H1 (cell line): Measurements from ENCODE around the gene CNPY3. TPM values are rescaled to one million over a fixed set of nuclear protein-coding genes. Genes with fewer than 3 reads are reported as not detected.

ENCODE experiments used
- ASH2L ChIP-seq: fragments of 200-600, 300-600 bp; sonication (generic); IDR thresholded peaks from one replicate; pipeline ENCODE4 v1.7.1; 2017; ENCODE audit warnings: low read length
- BACH1 ChIP-seq: IDR thresholded peaks from 2 replicates; pipeline ENCODE4 v1.6.1; 2012; ENCODE audit warnings: low read length, improper control_type of control experiment
- CBX8 ChIP-seq: fragments of 300-800, 300-1000 bp; sonication (generic); IDR thresholded peaks from 2 replicates; pipeline ENCODE4 v1.7.1; 2016; ENCODE audit warnings: low read depth, low read length, borderline replicate concordance
- CEBPB ChIP-seq: IDR thresholded peaks from 2 replicates; pipeline ENCODE4 v1.6.1; 2012; ENCODE audit warnings: low read depth, low read length
- CHD1 ChIP-seq: IDR thresholded peaks from 2 replicates; pipeline ENCODE4 v1.6.1; 2012; ENCODE audit warnings: low read depth, low read length, improper control_type of control experiment
- CTBP2 ChIP-seq: IDR thresholded peaks from 2 replicates; pipeline ENCODE4 v1.7.0; 2011; ENCODE audit warnings: borderline replicate concordance, mild to moderate bottlenecking, moderate library complexity, mixed read lengths, low read length; ENCODE audit not compliant: insufficient read depth, insufficient read length
- CTCF ChIP-seq, 3 experiments: IDR thresholded peaks; 1 replicate in 2 of 3; 2 replicates in 1 of 3; pipeline versions ENCODE4 v1.5.1 to v1.6.1; 2011; ENCODE audit warnings: low read length in 3 of 3, mild to moderate bottlenecking in 3 of 3, inconsistent platforms in 2 of 3, low read depth in 1 of 3, moderate library complexity in 1 of 3; ENCODE audit not compliant: insufficient read depth in 1 of 3; ENCODE audit errors: control extremely low read depth in 1 of 3
- EGR1 ChIP-seq: IDR thresholded peaks from 2 replicates; pipeline ENCODE4 v1.6.1; 2011; ENCODE audit warnings: low read depth, low read length, borderline replicate concordance
- GABPA ChIP-seq: IDR thresholded peaks from 2 replicates; pipeline ENCODE4 v1.6.1; 2011; ENCODE audit warnings: mild to moderate bottlenecking, low read length, moderate library complexity, borderline replicate concordance; ENCODE audit not compliant: insufficient read depth
- HDAC2 ChIP-seq, 2 experiments: fragments of 300-600 bp in 1 of 2; sonication (generic) in 1 of 2; IDR thresholded peaks; 2 replicates each; pipeline ENCODE4 v1.6.1; 2011 to 2012; ENCODE audit warnings: low read depth in 2 of 2, low read length in 2 of 2, mild to moderate bottlenecking in 2 of 2, moderate library complexity in 2 of 2, borderline replicate concordance in 1 of 2, inconsistent platforms in 1 of 2
- KDM4A ChIP-seq: IDR thresholded peaks from one replicate; pipeline ENCODE4 v1.7.1; 2012; ENCODE audit warnings: low read depth, mild to moderate bottlenecking, moderate library complexity, low read length, inconsistent platforms; ENCODE audit not compliant: severe bottlenecking
- NANOG ChIP-seq: IDR thresholded peaks from 2 replicates; pipeline ENCODE4 v1.6.1; 2011; ENCODE audit warnings: low read length, low read depth, mild to moderate bottlenecking, inconsistent platforms; ENCODE audit not compliant: insufficient read depth, poor library complexity, severe bottlenecking
- POLR2A ChIP-seq, 2 experiments: IDR thresholded peaks; 1 replicate in 1 of 2; 2 replicates in 1 of 2; pipeline ENCODE4 v1.6.1; 2011; ENCODE audit warnings: low read depth in 2 of 2, low read length in 2 of 2, mild to moderate bottlenecking in 2 of 2; ENCODE audit errors: control extremely low read depth in 1 of 2
- POLR2AphosphoS5 ChIP-seq: IDR thresholded peaks from 2 replicates; pipeline ENCODE4 v1.6.1; 2011; ENCODE audit warnings: low read depth, low read length
- RXRA ChIP-seq: IDR thresholded peaks from 2 replicates; pipeline ENCODE4 v1.6.1; 2011; ENCODE audit warnings: low read depth, mild to moderate bottlenecking, low read length, moderate library complexity; ENCODE audit not compliant: insufficient read depth
- SP4 ChIP-seq: IDR thresholded peaks from 2 replicates; pipeline ENCODE4 v1.6.1; 2012; ENCODE audit warnings: low read length, inconsistent platforms
- SRF ChIP-seq: IDR thresholded peaks from 2 replicates; pipeline ENCODE4 v1.6.1; 2011; ENCODE audit warnings: mild to moderate bottlenecking, low read depth, low read length, moderate library complexity
- TAF7 ChIP-seq: optimal IDR thresholded peaks from 2 replicates; pipeline ENCODE3; 2011; ENCODE audit warnings: low read depth, mild to moderate bottlenecking, inconsistent platforms, low read length, moderate library complexity, borderline replicate concordance
- USF2 ChIP-seq: IDR thresholded peaks from 2 replicates; pipeline ENCODE4 v1.6.1; 2011; ENCODE audit warnings: low read length, improper control_type of control experiment
- ZNF274 ChIP-seq: IDR thresholded peaks from 2 replicates; pipeline ENCODE4 v1.7.0; 2012; ENCODE audit warnings: low read length, borderline replicate concordance; ENCODE audit errors: extremely low read depth
- polyA plus RNA-seq, 7 experiments: library from polyadenylated mRNA; depleted of rRNA in 3 of 7; stranded (reverse) in 5 of 7; unstranded in 2 of 7; fragments of >200 nt in 5 of 7; fragments of 200-250 nt in 2 of 7; gene quantifications; 1 replicate in 5 of 7; 2 replicates in 1 of 7; 4 replicates in 1 of 7; pipeline versions ENCODE4 v1.2.1 to v1.2.3, GENCODE V29; 2011 to 2013; ENCODE audit warnings: missing spikeins in 2 of 7, mixed read lengths in 2 of 7
- total RNA-seq: library from RNA; stranded (reverse); fragmentation: NEBNext Ultra II Directional; extraction: Animal tissue kit (Norgen Biotek cat#: 25700); gene quantifications from 2 replicates; pipeline ENCODE4 v1.2.1, GENCODE V29; 2021

Gene CNPY3
- total and polyA plus RNA-seq, 2 of the 8 experiments (the other 6 are each of a cell fraction or from before 2014, with no cell fraction given) = 49.6 to 64.5 TPM

- TF ChIP-seq CBX8 (no peak), KDM4A (peak; percentile 69), NANOG (no peak), GABPA (no peak), SRF (no peak), RXRA (no peak), ZNF274 (no peak), CEBPB (no peak), POLR2AphosphoS5 (peak; percentile 92), CHD1 (no peak), BACH1 (no peak), TAF7 (peak; percentile 60), ASH2L (no peak), SP4 (no peak; the same call in 1 of the 2 replicates), HDAC2 (IDR thresholded peaks at IDR 0.05; ENCODE audit: borderline replicate concordance in 1 of 2, low read depth in 2 of 2, low read length in 2 of 2) (no peak), CTBP2 (no peak), USF2 (no peak), CTCF (IDR thresholded peaks at IDR 0.05; ENCODE audit: control extremely low read depth in 1 of 3, insufficient read depth in 1 of 3, low read depth in 1 of 3, low read length in 3 of 3) (no peak), EGR1 (0 out of 2 replicates have a peak, but pooled peaks have one; percentile 54), POLR2A (IDR thresholded peaks at IDR 0.05; ENCODE audit: control extremely low read depth in 1 of 2, low read depth in 2 of 2, low read length in 2 of 2) (peak; percentile 81 to 96)
Measured at GRCh38 chr6:42984001-42984923, 55.0 kb downstream of the CNPY3 start, which contains the start of gene PPP2R5D (continued).
